HG03175 (cell line): Measurements from ENCODE around the gene MMD2.

Experiments
- ATAC-seq: cut with Tn5 transposase; IDR thresholded peaks from one replicate; pipeline ENCODE4 v1.9.1; 2021; ENCODE audit warnings: mild to moderate bottlenecking, moderate library complexity; ENCODE audit not compliant: unreplicated experiment

Gene MMD2

GRCh38 chr7:4873071-4873944 lies 85.7 kb downstream of the MMD2 start:
- ATAC-seq: no peak

- no peak for ATAC-seq
These were observed 86.9 kb downstream of the MMD2 start for GRCh38 chr7:4871930-4872675.

GRCh38 chr7:4871056-4871680 lies 87.8 kb downstream of the MMD2 start:
- ATAC-seq: no peak

GRCh38 chr7:4868493-4868892 lies 90.5 kb downstream of the MMD2 start:
- ATAC-seq: no peak

GRCh38 chr7:4866528-4867496 lies 92.2 kb downstream of the MMD2 start:
- no peak for ATAC-seq

GRCh38 chr7:4862156-4862555 lies 96.8 kb downstream of the MMD2 start:
- ATAC-seq: no peak

- no peak for ATAC-seq
These were observed 97.3 kb downstream of the MMD2 start, which contains the start of gene PAPOLB for GRCh38 chr7:4861673-4862072. TSS of gene PAPOLB (minus strand) at chr7:4862030. CDS start at chr7:4861810, 220 bp downstream.

- ATAC-seq: no peak
These were observed 97.8 kb downstream of the MMD2 start for GRCh38 chr7:4861227-4861626.

- ATAC-seq: no peak
These were observed 101.8 kb downstream of the MMD2 start for GRCh38 chr7:4857189-4857588.

- ATAC-seq: no peak
These were observed 102.5 kb downstream of the MMD2 start for GRCh38 chr7:4856336-4857057.
